Measurements from ENCODE around the gene HMGB2.

DNA sequence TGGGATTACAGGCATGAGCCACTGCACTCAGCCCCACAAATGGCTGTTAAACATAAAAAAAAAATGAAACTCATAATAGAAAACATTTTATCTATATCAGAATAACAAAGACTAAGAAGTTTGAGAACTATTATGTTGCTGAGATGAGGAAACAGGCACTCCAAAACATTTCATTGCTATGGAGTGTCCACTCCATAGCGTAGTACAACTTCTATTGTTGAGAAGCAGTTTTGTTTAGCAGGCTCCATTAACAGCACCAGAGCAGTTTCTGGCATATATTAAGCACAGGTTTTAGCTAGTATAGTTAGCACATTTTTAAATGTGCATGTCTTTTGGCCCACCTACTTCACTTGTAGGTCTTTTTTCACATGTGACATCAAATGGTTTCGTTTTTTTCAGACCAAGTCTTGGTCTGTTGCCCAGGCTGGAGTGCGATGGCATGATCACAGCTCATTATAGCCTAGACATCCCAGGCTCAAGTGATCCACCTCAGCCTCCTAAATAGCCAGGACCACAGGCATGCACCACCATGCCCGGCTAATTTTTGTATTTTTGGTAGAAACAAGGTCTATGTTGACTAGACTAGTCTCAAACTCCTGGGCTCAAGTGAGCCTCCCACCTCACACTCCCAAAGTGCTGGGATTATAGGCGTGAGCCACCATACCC is 5.8 kb downstream of the HMGB2 start:
- TF ChIP-seq EZH2 (IDR thresholded peaks at IDR 0.05; ENCODE audit: low read length, unreplicated experiment) (no peak), EZH2phosphoT487 (IDR thresholded peaks at IDR 0.05; ENCODE audit: borderline replicate concordance, low read length) (no peak)
- TF ChIP-seq, protein P1, sequence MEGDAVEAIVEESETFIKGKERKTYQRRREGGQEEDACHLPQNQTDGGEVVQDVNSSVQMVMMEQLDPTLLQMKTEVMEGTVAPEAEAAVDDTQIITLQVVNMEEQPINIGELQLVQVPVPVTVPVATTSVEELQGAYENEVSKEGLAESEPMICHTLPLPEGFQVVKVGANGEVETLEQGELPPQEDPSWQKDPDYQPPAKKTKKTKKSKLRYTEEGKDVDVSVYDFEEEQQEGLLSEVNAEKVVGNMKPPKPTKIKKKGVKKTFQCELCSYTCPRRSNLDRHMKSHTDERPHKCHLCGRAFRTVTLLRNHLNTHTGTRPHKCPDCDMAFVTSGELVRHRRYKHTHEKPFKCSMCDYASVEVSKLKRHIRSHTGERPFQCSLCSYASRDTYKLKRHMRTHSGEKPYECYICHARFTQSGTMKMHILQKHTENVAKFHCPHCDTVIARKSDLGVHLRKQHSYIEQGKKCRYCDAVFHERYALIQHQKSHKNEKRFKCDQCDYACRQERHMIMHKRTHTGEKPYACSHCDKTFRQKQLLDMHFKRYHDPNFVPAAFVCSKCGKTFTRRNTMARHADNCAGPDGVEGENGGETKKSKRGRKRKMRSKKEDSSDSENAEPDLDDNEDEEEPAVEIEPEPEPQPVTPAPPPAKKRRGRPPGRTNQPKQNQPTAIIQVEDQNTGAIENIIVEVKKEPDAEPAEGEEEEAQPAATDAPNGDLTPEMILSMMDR (conservative IDR thresholded peaks at IDR 0.05; ENCODE audit: low read depth, low read length) = no peak

Measured in PC-3 (cell line).